GM21447 (cell line): ENCODE results near the gene CACNA1H.
"Not testable (repeated sequence)": the region's sequence is repeated elsewhere in the genome, so short reads cannot be mapped to it uniquely, and the experiment has no call there.

Source experiments
- ATAC-seq: cut with Tn5 transposase; IDR thresholded peaks from one replicate; pipeline ENCODE4 v1.9.1; 2021; ENCODE audit not compliant: unreplicated experiment

CACNA1H gene

DNA sequence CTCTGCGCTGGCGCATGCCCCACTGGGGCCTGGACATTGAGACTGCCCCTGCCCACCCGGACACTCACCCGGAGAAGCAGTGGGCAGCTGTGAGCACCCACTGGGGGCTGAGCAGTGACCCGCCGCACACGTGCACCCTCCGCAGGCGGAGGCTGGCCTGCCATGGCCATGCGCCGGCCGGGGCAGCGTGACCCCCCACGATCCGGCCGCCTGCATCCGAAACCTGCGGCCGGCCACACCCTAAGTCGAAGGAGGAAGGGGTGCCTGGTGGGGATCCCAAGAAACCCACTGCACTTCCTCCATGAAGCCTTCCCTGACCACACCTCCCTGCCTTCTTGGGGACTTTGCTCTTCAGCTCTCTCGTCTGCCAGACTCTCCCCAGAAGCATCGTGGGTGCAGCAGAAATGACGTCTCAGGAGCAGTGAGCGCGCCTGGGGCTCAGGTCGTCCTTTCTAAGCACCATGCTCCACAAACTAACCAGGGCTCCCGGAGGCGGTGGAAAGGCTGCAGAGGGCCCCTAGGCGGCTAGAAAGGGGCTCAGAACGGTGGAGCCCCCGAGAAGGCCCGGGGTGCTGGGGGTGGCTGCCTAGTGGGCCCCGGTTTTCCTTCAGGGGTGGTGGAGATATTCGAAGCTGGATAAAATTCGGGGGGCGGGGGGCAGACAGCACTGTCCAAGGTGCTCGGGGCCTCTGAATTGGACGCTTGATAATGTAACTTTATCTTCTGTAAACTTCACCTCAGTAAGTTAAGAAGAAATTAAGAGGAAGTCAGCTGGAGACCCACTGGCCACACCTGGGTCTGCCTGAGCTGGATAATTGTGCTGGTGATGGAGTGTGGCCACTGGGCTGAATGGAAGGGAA is 70.7 kb downstream of the CACNA1H start:
- no peak for ATAC-seq

DNA sequence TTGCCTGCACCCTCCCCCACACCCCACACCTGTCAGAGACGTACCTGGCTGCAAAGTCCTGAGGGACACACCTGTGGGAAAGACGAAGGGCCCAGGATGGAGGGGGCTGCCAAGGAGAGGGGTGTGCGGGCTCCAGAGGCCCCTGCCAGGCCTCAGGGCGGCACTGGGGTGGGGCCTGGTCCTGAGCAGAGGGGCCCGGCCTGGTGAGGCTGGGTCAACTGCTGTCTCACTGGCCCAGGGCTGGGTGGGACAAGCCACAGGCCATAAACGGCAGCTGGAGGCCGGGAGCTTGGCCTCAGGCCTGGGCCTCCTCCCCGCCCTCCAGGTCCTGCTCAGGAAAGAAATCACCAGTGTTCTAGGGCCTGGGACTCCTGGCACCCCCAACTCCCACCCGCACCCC is 71.7 kb downstream of the CACNA1H start:
- ATAC-seq, result no peak

DNA sequence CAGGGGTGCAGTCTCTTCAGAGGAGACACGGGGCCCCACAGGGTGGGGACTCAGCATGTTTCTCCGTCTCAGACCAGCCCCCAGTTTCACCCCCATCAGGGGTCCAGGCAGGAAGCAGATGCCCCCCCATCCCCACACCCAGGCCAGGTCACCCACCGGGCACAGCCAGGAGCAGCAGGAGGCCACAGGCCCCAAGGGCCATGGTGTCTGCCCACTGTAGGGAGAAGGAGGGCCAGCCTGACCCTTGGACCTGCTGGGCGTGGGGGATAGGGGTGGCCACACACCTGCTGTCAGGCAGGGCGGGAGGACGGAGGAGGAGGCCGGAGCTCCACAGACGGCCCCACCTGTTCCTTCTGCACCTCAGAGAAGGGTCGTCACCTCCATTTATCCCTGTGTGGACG is 72.1 kb downstream of the CACNA1H start, which contains the start of gene TPSG1:
TSS of gene TPSG1 (minus strand) at position 218 of the 401 bp plus-strand sequence. CDS start at position 202, 16 bp downstream.
- ATAC-seq, result no peak

DNA sequence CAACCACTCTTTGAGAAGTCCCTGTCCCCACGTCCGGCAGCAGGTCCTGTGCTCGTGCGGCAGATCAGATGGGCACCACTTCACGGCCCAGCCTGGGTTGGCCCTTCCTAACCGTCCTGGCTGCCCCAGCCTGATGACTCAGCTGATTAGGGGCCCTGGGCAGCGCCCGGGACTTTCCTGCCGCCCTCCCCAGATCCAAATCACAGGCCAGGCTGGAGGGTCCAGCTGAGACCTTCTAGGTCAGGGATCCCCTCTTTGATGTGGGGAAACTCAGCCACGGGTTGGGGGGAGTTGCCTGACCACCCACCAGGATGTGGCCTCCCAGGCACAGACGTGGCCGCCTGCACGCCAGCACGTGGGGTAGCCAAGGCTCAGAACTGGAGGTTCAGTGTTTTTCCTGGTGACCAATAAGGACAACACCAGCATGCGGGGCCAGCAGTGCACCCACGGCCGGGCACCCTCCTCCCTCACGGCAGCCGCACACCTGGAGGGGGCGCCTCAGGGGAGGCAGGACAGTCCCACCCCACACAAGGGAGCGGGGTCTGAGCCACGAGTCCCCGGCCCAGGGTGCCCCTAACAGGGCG is 72.9 kb downstream of the CACNA1H start:
- not testable (repeated sequence) for ATAC-seq

DNA sequence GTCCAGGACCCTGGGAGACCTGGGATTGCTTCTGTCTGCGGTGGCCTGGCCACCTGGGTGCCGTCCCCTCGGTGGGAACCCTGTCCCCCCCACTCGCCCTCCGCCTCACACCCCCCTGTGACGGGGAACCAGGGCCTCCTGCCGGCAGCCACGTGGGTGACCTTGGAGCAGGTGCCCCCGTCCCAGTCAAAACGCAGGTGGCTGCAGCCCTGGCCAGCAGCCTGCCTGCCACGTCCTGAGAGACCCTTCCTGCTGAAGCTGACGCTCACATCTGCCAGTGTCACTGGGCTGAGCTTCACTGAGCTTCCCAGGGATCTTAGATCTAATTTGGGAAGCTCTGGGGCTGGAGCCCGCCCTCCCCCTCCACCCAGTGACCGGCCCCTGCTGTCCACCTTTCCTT is 73.8 kb downstream of the CACNA1H start:
- not testable (repeated sequence) for ATAC-seq

DNA sequence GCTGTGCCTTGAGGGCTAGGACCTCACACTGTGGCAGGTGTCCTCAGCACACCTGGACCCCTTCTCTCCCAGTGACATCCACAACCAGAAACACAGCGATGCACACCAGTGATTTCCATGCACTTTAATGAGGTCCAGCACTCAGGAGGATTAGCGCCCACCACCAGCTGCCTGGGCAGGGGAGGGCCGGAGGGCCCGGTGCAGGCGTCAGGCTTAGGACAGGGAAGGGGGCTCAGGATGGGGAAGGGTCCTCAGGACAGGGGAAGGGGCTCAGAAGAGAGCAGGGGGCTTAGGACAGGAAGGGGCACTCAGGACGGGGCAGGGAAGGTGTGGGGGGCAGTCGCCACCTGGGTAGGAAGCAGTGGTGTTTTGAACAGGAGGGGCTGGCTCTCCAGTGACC is 75.3 kb downstream of the CACNA1H start:
- ATAC-seq, result not testable (repeated sequence)

DNA sequence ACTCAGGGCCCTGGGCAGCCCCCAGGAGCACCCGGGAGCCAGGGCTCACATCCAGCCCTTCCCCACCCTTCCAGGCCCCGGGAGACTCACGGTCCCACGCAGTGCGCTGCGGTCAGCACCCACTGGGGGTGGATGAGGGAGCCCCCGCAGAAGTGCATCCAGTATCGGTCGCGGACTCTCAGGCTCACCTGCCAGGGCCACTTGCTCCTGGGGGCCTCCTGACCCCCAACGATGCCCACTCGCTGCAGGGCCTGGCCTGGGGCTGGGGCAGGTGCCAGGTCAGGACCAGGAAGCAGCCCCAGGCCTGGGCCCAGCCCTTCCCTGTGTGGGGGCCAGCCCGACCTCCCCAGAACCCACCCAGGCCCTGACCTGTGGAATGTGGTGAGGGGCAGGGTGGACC is 76.6 kb downstream of the CACNA1H start:
- ATAC-seq, result not testable (repeated sequence)

DNA sequence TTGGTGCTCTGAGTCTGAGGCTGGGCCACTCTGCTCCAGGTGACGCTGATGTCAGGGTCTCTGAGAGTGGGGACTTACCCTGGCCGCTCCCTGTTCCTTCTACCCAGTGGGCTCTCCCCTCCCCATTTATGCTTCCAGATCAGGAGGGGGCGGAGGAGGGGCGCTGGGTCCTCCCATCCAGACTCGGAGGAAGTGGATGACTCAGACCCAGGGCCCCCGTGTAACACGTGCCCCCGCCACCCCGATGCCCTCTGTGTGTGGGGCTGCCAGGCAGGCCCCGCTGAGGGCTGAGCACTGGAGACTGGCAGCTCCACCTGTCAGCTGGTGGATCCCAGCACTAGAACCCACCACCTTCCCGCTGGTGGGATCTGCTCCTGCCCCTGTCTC is 77.2 kb downstream of the CACNA1H start, which contains the start of gene TPSB2:
TSS of gene TPSB2 (minus strand) at position 101 of the 387 bp plus-strand sequence. CDS start 233 bp downstream, outside the sequence.
- ATAC-seq, result not testable (repeated sequence)

DNA sequence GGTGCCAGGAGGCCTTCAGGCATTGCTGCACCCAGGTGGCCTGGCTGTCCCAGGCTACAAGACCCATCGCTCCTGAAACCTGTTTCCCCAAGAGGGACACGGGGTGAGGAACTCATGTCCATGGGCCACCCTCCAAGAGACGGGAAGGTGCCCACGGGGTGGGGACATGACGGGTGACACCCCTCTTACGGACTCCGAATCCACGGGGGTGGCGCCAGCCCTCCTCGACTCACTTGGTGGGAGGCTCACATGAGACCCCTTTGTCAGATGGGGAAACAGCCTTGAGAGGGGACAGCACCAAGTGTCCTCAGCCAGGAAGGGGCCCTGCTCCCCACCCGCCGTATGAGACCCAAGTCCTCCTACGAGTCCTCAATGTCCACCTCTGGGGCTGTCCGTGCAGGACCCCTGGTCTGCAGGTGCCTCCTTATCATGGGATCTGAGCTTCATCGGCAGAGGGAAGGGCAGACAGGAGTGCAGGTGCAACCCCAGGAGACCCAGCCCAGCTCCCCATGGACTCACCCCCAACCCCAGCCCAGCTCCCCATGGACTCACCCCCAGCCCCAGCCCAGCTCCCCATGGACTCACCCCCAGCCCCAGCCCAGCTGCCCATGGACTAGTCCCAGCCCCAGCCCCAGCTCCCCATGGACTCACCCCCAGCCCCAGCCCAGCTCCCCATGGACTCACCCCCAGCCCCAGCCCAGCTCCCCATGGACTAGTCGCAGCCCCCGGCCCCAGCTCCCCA is 77.7 kb downstream of the CACNA1H start:
- not testable (repeated sequence) for ATAC-seq

DNA sequence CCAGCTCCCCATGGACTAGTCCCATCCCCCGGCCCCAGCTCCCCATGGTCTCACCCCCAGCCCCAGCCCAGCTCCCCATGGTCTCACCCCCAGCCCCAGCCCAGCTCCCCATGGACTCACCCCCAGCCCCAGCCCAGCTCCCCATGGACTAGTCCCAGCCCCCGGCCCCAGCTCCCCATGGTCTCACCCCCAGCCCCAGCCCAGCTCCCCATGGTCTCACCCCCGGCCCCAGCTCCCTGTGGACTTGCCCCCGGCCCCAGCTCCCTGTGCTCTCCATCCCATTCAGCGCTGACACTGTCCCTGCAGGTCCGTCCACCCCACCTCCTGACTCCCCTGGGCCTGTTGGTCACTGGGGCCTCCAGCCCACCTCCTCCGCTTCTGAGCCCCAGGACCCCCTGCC is 78.4 kb downstream of the CACNA1H start:
- not testable (repeated sequence) for ATAC-seq

DNA sequence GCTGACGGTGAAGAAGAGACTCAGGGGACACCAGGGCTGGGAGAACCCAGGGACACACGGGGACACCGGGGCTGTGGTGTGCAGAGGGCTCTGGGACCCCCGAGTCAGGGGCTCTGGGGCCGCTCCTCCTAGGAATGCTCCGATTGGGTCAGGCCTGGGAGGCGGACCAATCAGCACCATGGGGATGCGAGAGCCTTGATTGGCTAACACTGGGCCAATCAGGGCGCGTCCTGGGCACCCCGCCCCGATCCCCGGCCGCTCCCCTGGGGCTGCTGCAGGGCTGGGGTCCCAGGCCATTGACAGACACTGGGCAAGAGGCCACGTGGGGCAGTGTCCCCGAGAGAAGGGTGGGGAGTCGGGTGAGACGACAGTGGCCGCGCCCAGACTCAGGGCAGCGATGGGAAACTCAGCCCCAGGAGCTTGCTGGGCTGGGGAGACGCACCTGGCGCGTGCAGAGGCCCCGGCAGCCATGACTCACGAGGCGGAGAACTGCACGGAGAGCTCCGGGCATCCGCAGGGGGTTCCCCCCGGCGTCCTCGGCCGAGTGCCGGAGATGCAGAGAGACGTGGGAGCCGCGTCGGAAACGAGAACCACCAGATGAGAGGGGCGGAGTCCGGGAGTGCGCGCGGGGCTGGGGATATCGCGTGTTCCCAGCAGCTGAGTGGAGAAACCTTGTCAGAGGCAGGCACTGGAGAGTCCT is 79.3 kb downstream of the CACNA1H start:
- not testable (repeated sequence) for ATAC-seq

DNA sequence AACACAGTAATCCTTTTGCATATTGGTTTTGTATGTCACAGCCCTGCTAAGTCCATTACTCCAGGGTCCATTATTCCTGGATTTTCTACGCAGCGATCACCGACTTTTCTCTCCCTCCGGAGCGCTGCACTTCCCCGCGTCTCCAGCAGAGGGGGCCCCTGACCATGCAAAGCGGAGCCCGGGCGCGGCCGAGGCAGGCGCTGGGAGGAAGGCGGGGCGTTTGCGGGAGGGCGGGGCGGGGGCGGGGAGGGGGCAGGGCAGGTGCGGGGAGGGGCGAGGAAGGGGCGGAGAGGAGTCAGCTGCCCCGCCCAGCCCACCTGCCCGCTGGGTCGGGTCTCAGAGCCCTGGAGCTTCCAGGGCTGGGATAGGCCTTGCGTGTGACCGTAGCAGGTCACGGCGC is 83.8 kb downstream of the CACNA1H start:
- not testable (repeated sequence) for ATAC-seq

DNA sequence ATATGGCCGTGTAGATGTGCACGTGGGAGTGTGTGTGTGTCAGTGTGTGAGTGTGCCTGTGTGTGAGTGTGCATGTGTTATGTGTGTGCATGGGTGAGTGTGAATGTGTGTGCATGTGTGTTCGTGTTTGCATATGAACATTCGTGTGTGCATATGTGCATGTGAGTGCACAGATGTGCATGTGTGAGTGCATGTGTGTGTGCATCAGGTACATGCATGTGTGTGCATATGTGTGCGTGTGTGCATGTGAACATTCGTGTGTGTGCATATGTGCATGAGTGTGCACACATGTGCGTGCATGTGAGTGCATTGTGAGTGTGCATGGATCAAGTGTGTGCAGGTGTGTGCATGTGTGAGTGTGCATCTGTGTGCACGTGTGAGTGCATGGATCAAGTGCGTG is 85.1 kb downstream of the CACNA1H start:
- no peak for ATAC-seq

DNA sequence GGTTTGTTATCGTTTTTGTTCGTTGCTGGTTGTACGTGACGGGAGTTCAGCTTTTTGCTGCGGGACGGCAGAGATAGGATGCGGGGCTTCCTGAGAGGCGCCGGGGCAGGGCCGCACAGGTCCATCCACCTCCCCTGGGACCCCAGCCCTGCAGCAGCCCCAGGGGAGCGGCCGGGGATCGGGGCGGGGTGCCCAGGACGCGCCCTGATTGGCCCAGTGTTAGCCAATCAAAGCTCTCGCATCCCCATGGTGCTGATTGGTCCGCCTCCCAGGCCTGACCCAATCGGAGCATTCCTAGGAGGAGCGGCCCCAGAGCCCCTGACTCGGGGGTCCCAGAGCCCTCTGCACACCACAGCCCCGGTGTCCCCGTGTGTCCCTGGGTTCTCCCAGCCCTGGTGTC is 86.0 kb downstream of the CACNA1H start:
- ATAC-seq, result not testable (repeated sequence)

DNA sequence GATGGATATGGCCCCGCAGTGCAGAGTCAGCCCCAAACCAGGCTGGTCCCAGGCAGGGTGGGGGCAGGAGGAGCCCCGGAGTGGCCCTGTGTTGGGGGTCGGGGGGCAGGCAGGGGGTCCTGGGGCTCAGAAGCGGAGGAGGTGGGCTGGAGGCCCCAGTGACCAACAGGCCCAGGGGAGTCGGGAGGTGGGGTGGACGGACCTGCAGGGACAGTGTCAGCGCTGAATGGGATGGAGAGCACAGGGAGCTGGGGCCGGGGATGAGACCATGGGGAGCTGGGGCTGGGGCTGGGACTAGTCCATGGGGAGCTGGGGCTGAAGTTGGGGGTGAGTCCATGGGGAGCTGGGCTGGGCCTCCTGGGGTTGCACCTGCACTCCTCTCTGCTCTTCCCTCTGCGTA is 86.7 kb downstream of the CACNA1H start:
- not testable (repeated sequence) for ATAC-seq

DNA sequence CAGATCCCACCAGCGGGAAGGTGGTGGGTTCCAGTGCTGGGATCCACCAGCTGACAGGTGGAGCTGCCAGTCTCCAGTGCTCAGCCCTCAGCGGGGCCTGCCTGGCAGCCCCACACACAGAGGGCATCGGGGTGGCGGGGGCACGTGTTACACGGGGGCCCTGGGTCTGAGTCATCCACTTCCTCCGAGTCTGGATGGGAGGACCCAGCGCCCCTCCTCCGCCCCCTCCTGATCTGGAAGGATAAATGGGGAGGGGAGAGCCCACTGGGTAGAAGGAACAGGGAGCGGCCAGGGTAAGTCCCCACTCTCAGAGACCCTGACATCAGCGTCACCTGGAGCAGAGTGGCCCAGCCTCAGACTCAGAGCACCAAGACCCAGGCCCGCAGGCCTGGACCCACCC is 87.5 kb downstream of the CACNA1H start, which contains the start of gene TPSAB1:
TSS of gene TPSAB1 (plus strand) at position 270 of the 400 bp plus-strand sequence. CDS start 234 bp downstream, outside the sequence.
- not testable (repeated sequence) for ATAC-seq

DNA sequence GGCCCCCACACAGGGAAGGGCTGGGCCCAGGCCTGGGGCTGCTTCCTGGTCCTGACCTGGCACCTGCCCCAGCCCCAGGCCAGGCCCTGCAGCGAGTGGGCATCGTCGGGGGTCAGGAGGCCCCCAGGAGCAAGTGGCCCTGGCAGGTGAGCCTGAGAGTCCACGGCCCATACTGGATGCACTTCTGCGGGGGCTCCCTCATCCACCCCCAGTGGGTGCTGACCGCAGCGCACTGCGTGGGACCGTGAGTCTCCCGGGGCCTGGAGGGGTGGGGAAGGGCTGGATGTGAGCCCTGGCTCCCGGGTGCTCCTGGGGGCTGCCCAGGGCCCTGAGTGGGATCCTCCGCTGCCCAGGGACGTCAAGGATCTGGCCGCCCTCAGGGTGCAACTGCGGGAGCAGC is 88.2 kb downstream of the CACNA1H start:
- not testable (repeated sequence) for ATAC-seq

DNA sequence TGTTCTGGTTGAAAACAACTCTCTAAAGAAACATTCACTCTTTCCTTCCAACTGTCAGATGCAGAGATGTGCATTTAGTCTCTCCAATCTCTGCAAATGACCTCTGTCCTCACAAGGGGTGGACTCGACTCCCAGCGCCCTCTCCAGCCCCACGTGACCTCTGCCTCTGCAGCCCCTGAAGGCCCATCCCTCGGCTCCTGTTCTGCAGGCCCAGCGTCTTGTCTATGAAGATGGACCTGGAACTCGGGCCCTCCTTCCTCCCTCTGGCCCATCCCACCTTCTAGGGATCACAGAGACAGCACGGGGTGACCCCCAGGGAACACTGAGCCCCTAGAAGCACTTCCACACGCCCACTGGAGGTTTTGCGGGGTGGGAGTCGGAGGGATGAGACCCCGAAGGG is 90.5 kb downstream of the CACNA1H start:
- ATAC-seq, result not testable (repeated sequence)

DNA sequence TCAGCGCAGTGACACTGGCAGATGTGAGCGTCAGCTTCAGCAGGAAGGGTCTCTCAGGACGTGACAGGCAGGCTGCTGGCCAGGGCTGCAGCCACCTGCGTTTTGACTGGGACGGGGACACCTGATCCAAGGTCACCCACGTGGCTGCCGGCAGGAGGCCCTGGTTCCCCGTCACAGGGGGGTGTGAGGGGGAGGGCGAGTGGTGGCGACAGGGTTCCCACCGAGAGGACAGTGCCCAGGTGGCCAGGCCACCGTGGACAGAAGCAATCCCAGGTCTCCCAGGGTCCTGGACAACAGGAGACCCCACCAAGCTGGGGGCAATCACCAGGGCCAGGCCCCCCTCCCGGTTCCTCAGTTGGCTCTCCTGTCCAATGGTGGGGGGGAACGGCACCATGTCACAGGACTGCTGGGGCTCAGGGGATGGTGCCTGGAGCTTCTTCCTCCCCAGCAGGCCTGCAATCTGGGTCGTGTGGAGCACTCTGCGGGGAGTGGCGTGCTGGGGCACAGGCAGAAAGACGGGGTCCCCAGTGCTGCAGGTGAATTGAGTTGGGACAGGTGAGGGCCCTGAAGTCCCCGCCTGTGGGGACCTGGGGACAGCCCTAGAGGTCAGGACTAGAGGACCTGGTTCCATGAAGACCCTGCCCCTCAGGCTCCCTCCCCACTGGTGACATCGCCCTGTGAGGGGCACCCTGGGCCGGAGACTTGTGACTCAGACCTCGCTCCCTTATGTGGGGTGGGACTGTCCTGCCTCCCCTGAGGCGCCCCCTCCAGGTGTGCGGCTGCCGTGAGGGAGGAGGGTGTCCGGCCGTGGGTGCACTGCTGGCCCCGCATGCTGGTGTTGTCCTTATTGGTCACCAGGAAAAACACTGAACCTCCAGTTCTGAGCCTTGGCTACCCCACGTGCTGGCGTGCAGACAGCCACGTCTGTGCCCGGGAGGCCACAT is 91.3 kb downstream of the CACNA1H start:
- not testable (repeated sequence) for ATAC-seq

DNA sequence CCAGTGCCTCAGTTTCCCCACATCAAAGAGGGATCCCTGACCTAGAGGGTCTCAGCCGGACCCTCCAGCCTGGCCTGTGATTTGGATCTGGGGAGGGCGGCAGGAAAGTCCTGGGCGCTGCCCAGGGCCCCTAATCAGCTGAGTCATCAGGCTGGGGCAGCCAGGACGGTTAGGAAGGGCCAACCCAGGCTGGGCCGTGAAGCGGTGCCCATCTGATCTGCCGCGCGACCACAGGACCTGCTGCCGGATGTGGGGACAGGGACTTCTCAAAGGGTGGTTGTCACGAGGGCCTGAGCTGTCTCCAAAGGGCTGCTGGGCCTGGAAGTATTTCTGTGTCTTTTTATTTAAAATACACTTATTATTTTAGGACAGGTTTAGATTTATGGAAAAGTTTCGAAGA is 92.0 kb downstream of the CACNA1H start:
- ATAC-seq, result no peak
